GM18858 (cell line): Measurements from ENCODE around the gene DNMT3A.

Experiments
- ATAC-seq: cut with Tn5 transposase; IDR thresholded peaks from one replicate; pipeline ENCODE4 v1.9.1; 2021; ENCODE audit not compliant: unreplicated experiment

The DNMT3A gene

GRCh38 chr2:25341753-25342371 lies at the start of gene DNMT3A:
Gene DNMT3A (minus strand): TSS chr2:25341925. CDS start chr2:25313984, 27,941 bp downstream.
- ATAC-seq = peak; percentile 13

GRCh38 chr2:25389161-25389560 lies 47.4 kb upstream of the DNMT3A start:
- ATAC-seq = no peak

GRCh38 chr2:25388491-25388890 lies 46.8 kb upstream of the DNMT3A start:
- ATAC-seq = no peak

GRCh38 chr2:25387876-25388449 lies 46.2 kb upstream of the DNMT3A start:
- ATAC-seq = no peak

- no peak for ATAC-seq
Observed at GRCh38 chr2:25386971-25387875, 45.5 kb upstream of the DNMT3A start.

- no peak for ATAC-seq
Observed at GRCh38 chr2:25385910-25386309, 44.2 kb upstream of the DNMT3A start.

- no peak for ATAC-seq
Observed at GRCh38 chr2:25383806-25384205, 42.1 kb upstream of the DNMT3A start.

GRCh38 chr2:25381502-25381901 lies 39.8 kb upstream of the DNMT3A start:
- ATAC-seq = no peak

GRCh38 chr2:25380586-25381375 lies 39.1 kb upstream of the DNMT3A start:
- no peak for ATAC-seq

- no peak for ATAC-seq
Observed at GRCh38 chr2:25380023-25380422, 38.3 kb upstream of the DNMT3A start.

- no peak for ATAC-seq
Observed at GRCh38 chr2:25379535-25379934, 37.8 kb upstream of the DNMT3A start.

GRCh38 chr2:25378731-25379490 lies 37.2 kb upstream of the DNMT3A start:
- no peak for ATAC-seq

GRCh38 chr2:25377822-25378421 lies 36.2 kb upstream of the DNMT3A start:
- ATAC-seq = no peak

- ATAC-seq = peak; percentile 91
Observed at GRCh38 chr2:25376750-25377621, 35.3 kb upstream of the DNMT3A start.

- ATAC-seq = no peak
Observed at GRCh38 chr2:25375989-25376545, 34.3 kb upstream of the DNMT3A start.

- no peak for ATAC-seq
Observed at GRCh38 chr2:25375371-25375988, 33.8 kb upstream of the DNMT3A start.

- no peak for ATAC-seq
Observed at GRCh38 chr2:25374827-25375226, 33.1 kb upstream of the DNMT3A start.

GRCh38 chr2:25374411-25374810 lies 32.7 kb upstream of the DNMT3A start:
- ATAC-seq = no peak
